ENCODE results near the gene ADAMTS15.

The ADAMTS15 gene, protein sequence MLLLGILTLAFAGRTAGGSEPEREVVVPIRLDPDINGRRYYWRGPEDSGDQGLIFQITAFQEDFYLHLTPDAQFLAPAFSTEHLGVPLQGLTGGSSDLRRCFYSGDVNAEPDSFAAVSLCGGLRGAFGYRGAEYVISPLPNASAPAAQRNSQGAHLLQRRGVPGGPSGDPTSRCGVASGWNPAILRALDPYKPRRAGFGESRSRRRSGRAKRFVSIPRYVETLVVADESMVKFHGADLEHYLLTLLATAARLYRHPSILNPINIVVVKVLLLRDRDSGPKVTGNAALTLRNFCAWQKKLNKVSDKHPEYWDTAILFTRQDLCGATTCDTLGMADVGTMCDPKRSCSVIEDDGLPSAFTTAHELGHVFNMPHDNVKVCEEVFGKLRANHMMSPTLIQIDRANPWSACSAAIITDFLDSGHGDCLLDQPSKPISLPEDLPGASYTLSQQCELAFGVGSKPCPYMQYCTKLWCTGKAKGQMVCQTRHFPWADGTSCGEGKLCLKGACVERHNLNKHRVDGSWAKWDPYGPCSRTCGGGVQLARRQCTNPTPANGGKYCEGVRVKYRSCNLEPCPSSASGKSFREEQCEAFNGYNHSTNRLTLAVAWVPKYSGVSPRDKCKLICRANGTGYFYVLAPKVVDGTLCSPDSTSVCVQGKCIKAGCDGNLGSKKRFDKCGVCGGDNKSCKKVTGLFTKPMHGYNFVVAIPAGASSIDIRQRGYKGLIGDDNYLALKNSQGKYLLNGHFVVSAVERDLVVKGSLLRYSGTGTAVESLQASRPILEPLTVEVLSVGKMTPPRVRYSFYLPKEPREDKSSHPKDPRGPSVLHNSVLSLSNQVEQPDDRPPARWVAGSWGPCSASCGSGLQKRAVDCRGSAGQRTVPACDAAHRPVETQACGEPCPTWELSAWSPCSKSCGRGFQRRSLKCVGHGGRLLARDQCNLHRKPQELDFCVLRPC
- 0 to 0.09 (median 0) reads per million in 3 donors for total RNA-seq

DNA sequence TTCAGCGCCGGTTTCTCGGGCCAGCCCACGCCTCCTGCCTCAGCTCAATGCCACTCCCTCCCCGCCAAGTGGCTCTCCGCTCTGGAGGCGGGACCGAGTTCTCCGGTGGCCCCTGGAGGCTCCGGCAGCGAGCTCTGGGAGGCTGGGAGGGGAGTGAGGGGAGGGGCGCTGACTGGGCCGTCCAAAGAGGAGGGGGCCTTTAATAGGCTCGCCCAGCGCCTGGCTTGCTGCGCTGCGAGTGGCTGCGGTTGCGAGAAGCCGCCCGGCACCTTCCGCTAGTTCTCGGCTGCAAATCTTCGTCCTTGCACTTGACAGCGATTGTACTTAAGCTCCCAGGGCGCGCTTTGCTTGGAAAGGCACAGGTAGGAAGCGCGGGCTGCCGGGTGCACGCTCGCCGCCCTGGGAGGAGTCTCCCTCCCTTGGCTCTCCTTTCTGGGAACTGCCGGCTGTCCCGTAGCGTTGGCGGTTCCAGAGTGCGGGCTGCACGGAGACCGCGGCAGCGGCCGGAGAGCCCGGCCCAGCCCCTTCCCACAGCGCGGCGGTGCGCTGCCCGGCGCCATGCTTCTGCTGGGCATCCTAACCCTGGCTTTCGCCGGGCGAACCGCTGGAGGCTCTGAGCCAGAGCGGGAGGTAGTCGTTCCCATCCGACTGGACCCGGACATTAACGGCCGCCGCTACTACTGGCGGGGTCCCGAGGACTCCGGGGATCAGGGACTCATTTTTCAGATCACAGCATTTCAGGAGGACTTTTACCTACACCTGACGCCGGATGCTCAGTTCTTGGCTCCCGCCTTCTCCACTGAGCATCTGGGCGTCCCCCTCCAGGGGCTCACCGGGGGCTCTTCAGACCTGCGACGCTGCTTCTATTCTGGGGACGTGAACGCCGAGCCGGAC is at the start of gene ADAMTS15:
Gene ADAMTS15, plus strand, starts transcription at position 230 of the 894 bp plus-strand sequence. Its CDS starts 329 bp downstream, at position 559.
- no peaks in the 10 kb centered on the region for H3K36me3 ChIP-seq (ENCODE audit: control insufficient read depth, insufficient read depth, low read length)
- peaks cover 5% of the 10 kb centered on the region for H3K4me1 ChIP-seq (ENCODE audit: control insufficient read depth, insufficient read depth, low read length, poor library complexity, severe bottlenecking)
- peaks cover 4% of the 10 kb centered on the region for H3K27me3 ChIP-seq (replicated peaks; ENCODE audit: control insufficient read depth, insufficient read depth, low read length, poor library complexity, severe bottlenecking)
- no peaks in the 10 kb centered on the region for H3K9me3 ChIP-seq (ENCODE audit: control insufficient read depth, low read length)
- DNase-seq = no peak
- no peak within 1 kb of the TSS for H3K27ac ChIP-seq (ENCODE audit: insufficient read depth, low read length, poor library complexity, severe bottlenecking)
- peak within 1 kb of the TSS; percentile 25 for H3K4me3 ChIP-seq (ENCODE audit: insufficient read depth, low read depth, low read length, poor library complexity, severe bottlenecking)

DNA sequence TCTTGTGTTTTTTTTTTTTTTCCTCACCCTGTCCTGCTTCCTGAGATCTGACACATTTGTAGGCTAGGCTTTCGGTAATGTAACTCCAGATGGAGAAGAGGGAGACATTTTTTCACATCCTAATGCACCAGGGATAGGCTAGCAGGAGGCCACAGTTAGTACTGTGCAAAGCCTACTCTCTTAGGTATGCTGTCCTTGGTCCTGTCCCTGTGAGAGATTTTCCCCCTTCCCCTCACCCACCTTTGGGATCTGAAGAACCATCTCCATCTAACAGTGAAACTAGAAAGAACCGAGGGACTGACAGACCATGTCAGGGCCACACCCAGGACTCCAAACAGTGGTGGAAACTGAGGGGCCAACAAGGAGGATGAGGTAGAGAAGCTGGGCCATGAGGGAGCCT is 49.2 kb upstream of the ADAMTS15 start:
- H3K4me1 ChIP-seq (ENCODE audit: control insufficient read depth, insufficient read depth, low read length, poor library complexity, severe bottlenecking) = no peaks in the 10 kb centered on the region
- H3K27me3 ChIP-seq (replicated peaks; ENCODE audit: control insufficient read depth, insufficient read depth, low read length, poor library complexity, severe bottlenecking) = no peaks in the 10 kb centered on the region
- no peak overlapping the region for H3K27ac ChIP-seq (ENCODE audit: insufficient read depth, low read length, poor library complexity, severe bottlenecking)

DNA sequence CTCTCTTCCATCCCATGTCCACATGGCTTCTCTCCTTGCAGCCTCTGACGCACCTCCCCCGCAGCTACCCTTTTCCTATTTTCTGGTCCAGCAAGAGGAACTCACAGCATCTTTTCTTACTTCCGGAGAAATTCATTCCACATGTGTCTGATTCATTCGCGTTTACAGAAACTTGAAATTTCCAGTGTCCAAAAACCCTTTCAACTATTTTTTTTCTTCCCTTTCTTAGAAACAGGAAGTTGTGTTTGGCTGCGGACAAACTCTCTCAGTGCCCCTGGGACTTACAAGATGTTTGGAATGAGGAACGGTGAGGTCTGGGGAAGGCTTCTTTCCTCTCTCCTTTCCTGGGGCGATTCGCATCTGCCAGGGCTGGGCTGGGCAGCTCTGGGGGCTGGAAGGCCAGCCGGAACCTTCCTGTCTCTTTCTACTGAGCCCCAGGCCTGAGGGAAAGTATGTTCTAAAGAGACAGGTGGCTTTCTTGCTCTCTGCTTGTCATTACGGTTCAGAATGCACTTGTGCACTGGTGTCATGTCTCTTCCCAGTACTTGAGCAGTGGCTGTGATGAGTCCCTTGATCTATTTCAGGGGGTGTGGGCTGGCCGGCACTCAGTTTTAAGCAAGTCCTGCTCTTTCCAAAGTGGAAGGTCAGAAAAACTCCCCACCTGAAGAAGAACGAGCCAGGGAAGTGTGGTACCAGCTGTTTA is 47.5 kb upstream of the ADAMTS15 start:
- no peak overlapping the region for H3K4me3 ChIP-seq (ENCODE audit: insufficient read depth, low read depth, low read length, poor library complexity, severe bottlenecking)
- H3K36me3 ChIP-seq (ENCODE audit: control insufficient read depth, insufficient read depth, low read length) = no peaks in the 10 kb centered on the region
- no peak for DNase-seq
- no peaks in the 10 kb centered on the region for H3K4me1 ChIP-seq (ENCODE audit: control insufficient read depth, insufficient read depth, low read length, poor library complexity, severe bottlenecking)
- no peaks in the 10 kb centered on the region for H3K27me3 ChIP-seq (replicated peaks; ENCODE audit: control insufficient read depth, insufficient read depth, low read length, poor library complexity, severe bottlenecking)
- H3K9me3 ChIP-seq (ENCODE audit: control insufficient read depth, low read length) = no peaks in the 10 kb centered on the region
- no peak overlapping the region for H3K27ac ChIP-seq (ENCODE audit: insufficient read depth, low read length, poor library complexity, severe bottlenecking)

More for the DNA sequence above, 49.2 kb upstream of the ADAMTS15 start:
- Histone ChIP-seq H3K36me3 (ENCODE audit: control insufficient read depth, insufficient read depth, low read length) (no peaks in the 10 kb centered on the region), H3K9me3 (ENCODE audit: control insufficient read depth, low read length) (no peaks in the 10 kb centered on the region), H3K4me3 (ENCODE audit: insufficient read depth, low read depth, low read length, poor library complexity, severe bottlenecking) (no peak overlapping the region)
- no peak for DNase-seq

DNA sequence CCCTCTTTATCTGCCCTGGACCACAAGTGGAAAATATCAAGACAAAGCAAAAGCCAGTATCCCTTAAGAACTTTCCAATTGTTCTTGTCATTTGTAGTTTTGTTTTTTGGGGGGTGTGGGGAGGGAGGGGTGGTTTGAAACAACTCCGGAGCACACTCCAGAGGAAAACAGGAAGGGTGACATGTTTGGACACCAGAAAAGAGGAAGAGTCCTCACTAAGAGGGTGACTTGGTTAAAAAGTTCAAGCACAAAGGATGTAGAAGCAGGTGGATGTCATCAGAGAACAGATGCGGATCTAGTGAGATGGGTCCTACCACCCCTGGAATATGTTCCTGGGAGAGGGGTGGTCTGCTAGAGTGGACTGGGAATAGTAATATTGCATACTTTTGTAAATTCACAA is 45.9 kb upstream of the ADAMTS15 start:
- Histone ChIP-seq H3K4me3 (ENCODE audit: insufficient read depth, low read depth, low read length, poor library complexity, severe bottlenecking) (no peak overlapping the region), H3K27me3 (replicated peaks; ENCODE audit: control insufficient read depth, insufficient read depth, low read length, poor library complexity, severe bottlenecking) (no peaks in the 10 kb centered on the region)

DNA sequence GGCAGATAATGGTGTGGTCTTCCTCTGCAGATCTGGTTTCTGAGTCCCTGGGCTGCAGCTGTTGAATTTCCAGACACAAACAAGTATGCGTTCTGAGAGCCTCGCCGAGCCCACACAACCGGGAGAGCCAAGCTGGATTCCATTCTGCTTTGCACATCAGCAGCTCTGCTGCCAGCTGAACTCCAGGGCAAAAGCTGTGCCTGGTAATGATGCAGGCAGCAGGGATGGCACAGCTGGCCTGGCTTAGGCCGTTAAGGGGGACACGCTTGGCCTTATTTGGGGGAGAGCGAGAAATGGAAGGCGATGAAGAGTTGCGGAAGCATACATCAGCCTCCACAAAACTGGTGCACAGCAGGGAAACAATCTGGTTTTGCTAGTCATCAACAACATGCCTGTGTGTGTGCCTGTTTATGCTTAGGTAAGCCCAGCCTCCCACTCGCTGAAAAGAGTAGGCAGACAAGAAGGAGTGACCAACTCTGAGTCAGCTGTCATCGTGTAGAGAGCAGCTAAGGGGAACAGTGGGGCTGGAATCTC is 45.1 kb upstream of the ADAMTS15 start:
- H3K27me3 ChIP-seq (replicated peaks; ENCODE audit: control insufficient read depth, insufficient read depth, low read length, poor library complexity, severe bottlenecking) = no peaks in the 10 kb centered on the region
- DNase-seq = no peak
- H3K36me3 ChIP-seq (ENCODE audit: control insufficient read depth, insufficient read depth, low read length) = no peaks in the 10 kb centered on the region
- H3K4me3 ChIP-seq (ENCODE audit: insufficient read depth, low read depth, low read length, poor library complexity, severe bottlenecking) = no peak overlapping the region
- H3K4me1 ChIP-seq (ENCODE audit: control insufficient read depth, insufficient read depth, low read length, poor library complexity, severe bottlenecking) = no peaks in the 10 kb centered on the region
- no peak overlapping the region for H3K27ac ChIP-seq (ENCODE audit: insufficient read depth, low read length, poor library complexity, severe bottlenecking)
- no peaks in the 10 kb centered on the region for H3K9me3 ChIP-seq (ENCODE audit: control insufficient read depth, low read length)

More for the DNA sequence above, 45.9 kb upstream of the ADAMTS15 start:
- no peak for DNase-seq
- no peaks in the 10 kb centered on the region for H3K9me3 ChIP-seq (ENCODE audit: control insufficient read depth, low read length)
- H3K36me3 ChIP-seq (ENCODE audit: control insufficient read depth, insufficient read depth, low read length) = no peaks in the 10 kb centered on the region
- no peaks in the 10 kb centered on the region for H3K4me1 ChIP-seq (ENCODE audit: control insufficient read depth, insufficient read depth, low read length, poor library complexity, severe bottlenecking)
- no peak overlapping the region for H3K27ac ChIP-seq (ENCODE audit: insufficient read depth, low read length, poor library complexity, severe bottlenecking)

DNA sequence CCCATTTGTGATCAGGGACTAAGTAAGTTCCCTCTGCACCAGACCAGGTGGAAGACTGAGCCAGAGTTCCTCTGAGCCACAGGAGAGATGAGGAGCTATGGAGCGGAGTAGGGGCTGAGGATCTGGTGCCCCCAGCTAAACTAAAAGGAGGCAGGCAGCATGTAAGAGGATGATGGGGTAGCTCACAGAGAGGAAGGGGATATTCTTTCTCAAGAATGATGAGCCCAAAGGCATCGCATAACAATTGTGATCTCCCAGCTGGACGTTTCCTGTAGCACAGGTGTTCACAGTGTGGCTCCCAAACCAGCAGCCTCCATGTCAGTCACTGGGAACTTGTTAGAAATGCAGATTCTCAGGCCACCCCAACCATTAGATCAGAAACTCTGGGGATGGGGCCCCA is 44.5 kb upstream of the ADAMTS15 start:
- no peak for DNase-seq
- H3K27me3 ChIP-seq (replicated peaks; ENCODE audit: control insufficient read depth, insufficient read depth, low read length, poor library complexity, severe bottlenecking) = no peaks in the 10 kb centered on the region
- H3K36me3 ChIP-seq (ENCODE audit: control insufficient read depth, insufficient read depth, low read length) = no peaks in the 10 kb centered on the region
- H3K4me3 ChIP-seq (ENCODE audit: insufficient read depth, low read depth, low read length, poor library complexity, severe bottlenecking) = no peak overlapping the region
- H3K4me1 ChIP-seq (ENCODE audit: control insufficient read depth, insufficient read depth, low read length, poor library complexity, severe bottlenecking) = no peaks in the 10 kb centered on the region
- no peak overlapping the region for H3K27ac ChIP-seq (ENCODE audit: insufficient read depth, low read length, poor library complexity, severe bottlenecking)
- H3K9me3 ChIP-seq (ENCODE audit: control insufficient read depth, low read length) = no peaks in the 10 kb centered on the region

DNA sequence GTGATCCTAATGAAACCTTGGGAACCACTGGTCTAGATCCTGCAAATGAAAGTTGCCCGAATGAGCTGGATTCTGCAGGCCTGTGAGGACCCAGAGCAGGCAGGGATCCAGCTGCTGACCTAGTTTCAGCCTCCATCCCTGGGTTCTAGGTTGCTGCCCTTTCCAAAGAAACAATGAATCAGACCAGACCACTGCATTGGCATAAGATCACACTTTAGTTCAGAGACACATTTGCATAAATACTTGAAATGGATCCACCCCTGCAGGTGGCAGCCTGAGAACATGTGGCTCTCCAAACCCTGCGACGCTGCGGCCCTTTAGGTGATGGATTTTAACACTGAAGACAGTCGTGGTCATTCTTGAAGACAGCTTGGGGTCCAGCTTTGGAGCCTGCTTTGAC is 43.7 kb upstream of the ADAMTS15 start:
- no peak overlapping the region for H3K4me3 ChIP-seq (ENCODE audit: insufficient read depth, low read depth, low read length, poor library complexity, severe bottlenecking)
- no peaks in the 10 kb centered on the region for H3K4me1 ChIP-seq (ENCODE audit: control insufficient read depth, insufficient read depth, low read length, poor library complexity, severe bottlenecking)
- H3K27ac ChIP-seq (ENCODE audit: insufficient read depth, low read length, poor library complexity, severe bottlenecking) = no peak overlapping the region
- no peaks in the 10 kb centered on the region for H3K36me3 ChIP-seq (ENCODE audit: control insufficient read depth, insufficient read depth, low read length)
- no peak for DNase-seq
- no peaks in the 10 kb centered on the region for H3K27me3 ChIP-seq (replicated peaks; ENCODE audit: control insufficient read depth, insufficient read depth, low read length, poor library complexity, severe bottlenecking)
- no peaks in the 10 kb centered on the region for H3K9me3 ChIP-seq (ENCODE audit: control insufficient read depth, low read length)

DNA sequence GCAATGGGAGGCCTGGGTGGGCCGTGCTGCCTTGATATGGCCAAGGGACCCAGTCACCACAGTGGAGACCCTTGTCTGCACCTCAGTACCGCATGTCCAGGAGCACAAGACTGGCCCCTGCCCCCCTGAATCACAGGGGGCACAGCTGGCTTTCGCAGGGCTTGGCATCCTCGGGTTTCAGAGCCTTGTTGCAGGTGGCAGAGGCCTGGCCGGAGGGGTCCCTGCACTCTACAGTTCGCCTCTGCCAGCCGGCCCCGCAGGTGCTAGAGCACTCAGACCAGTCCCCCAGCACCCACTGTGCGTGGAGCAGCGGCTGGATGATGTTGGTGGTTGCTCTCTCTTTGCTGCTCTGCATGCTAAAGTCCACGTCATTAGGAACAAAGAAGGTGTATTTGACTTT is 43.0 kb upstream of the ADAMTS15 start:
- H3K9me3 ChIP-seq (ENCODE audit: control insufficient read depth, low read length) = no peaks in the 10 kb centered on the region
- H3K4me1 ChIP-seq (ENCODE audit: control insufficient read depth, insufficient read depth, low read length, poor library complexity, severe bottlenecking) = no peaks in the 10 kb centered on the region
- H3K27me3 ChIP-seq (replicated peaks; ENCODE audit: control insufficient read depth, insufficient read depth, low read length, poor library complexity, severe bottlenecking) = no peaks in the 10 kb centered on the region
- H3K36me3 ChIP-seq (ENCODE audit: control insufficient read depth, insufficient read depth, low read length) = no peaks in the 10 kb centered on the region
- no peak for DNase-seq
- no peak overlapping the region for H3K4me3 ChIP-seq (ENCODE audit: insufficient read depth, low read depth, low read length, poor library complexity, severe bottlenecking)
- H3K27ac ChIP-seq (ENCODE audit: insufficient read depth, low read length, poor library complexity, severe bottlenecking) = no peak overlapping the region

DNA sequence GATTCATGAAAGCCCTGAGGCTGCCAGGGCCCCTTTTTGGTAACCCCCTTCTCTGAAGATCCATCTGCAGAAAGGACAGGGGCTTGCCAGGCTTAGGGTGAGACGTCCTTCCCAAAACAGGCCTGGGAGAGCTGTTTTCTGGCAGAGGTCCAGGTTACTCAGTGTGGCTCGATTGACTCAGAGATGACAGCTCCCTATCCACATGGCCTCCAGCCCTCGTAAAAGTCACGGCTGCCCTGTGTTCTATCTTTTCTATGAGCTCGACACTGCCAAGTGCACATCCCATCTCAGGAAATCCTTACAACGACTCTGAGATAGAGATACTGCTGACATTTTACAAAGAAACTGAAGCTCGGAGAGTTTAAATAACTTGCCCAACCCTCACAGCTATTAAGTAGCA is 40.5 kb upstream of the ADAMTS15 start:
- Histone ChIP-seq H3K4me1 (ENCODE audit: control insufficient read depth, insufficient read depth, low read length, poor library complexity, severe bottlenecking) (no peaks in the 10 kb centered on the region), H3K4me3 (ENCODE audit: insufficient read depth, low read depth, low read length, poor library complexity, severe bottlenecking) (no peak overlapping the region), H3K9me3 (ENCODE audit: control insufficient read depth, low read length) (no peaks in the 10 kb centered on the region), H3K27me3 (replicated peaks; ENCODE audit: control insufficient read depth, insufficient read depth, low read length, poor library complexity, severe bottlenecking) (no peaks in the 10 kb centered on the region), H3K36me3 (ENCODE audit: control insufficient read depth, insufficient read depth, low read length) (no peaks in the 10 kb centered on the region), H3K27ac (ENCODE audit: insufficient read depth, low read length, poor library complexity, severe bottlenecking) (no peak overlapping the region)
- DNase-seq = no peak
